Measurements from ENCODE around the gene MTHFD2L. TPM values are rescaled to one million over a fixed set of nuclear protein-coding genes. Genes with fewer than 3 reads are reported as not detected.

MTHFD2L gene
- total RNA-seq, 1 donor from 2014 or later: 13.6 TPM

- no peak overlapping the region for H3K4me3 Mint-ChIP-seq (ENCODE audit: unreplicated experiment)
Measured at GRCh38 chr4:74237425-74237966, 79.6 kb downstream of the MTHFD2L start.

DNA sequence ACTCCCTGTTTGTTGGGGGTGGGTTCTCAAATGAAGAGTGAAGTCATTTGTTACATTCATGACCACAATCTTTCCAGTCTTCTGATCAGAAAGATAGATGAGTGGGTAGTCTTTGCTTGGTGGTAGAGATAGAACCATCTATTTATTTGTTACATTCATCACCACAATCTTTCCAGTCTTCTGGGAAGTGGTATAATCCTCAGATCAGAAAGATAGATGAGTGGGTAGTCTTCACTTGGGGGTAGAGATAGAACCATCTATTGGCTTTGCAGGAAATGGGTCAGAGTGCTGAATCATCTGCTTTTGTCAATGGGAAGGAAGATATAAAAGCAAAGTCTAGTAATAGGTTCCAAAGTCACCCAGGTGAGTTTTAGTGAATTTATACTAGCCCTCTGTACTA lies 86.1 kb downstream of the MTHFD2L start:
- no peak for DNase-seq (ENCODE audit: low spot score)
- Mint-ChIP-seq H3K4me1 (ENCODE audit: unreplicated experiment) (no peaks in the 10 kb centered on the region), H3K27ac (ENCODE audit: unreplicated experiment) (no peak overlapping the region), H3K36me3 (ENCODE audit: low read depth, unreplicated experiment) (no peaks in the 10 kb centered on the region), H3K27me3 (ENCODE audit: unreplicated experiment) (no peaks in the 10 kb centered on the region), H3K4me3 (ENCODE audit: unreplicated experiment) (no peak overlapping the region), H3K9me3 (ENCODE audit: unreplicated experiment) (no peaks in the 10 kb centered on the region)
- no peak for TF ChIP-seq CTCF (IDR thresholded peaks at IDR 0.05; ENCODE audit: unreplicated experiment)

More at GRCh38 chr4:74237425-74237966, 79.6 kb downstream of the MTHFD2L start:
- H3K27me3 Mint-ChIP-seq (ENCODE audit: unreplicated experiment): peaks cover 2% of the 10 kb centered on the region
- H3K27ac Mint-ChIP-seq (ENCODE audit: unreplicated experiment): no peak overlapping the region
- TF ChIP-seq CTCF (IDR thresholded peaks at IDR 0.05; ENCODE audit: unreplicated experiment): no peak
- no peaks in the 10 kb centered on the region for H3K36me3 Mint-ChIP-seq (ENCODE audit: low read depth, unreplicated experiment)
- H3K9me3 Mint-ChIP-seq (ENCODE audit: unreplicated experiment): no peaks in the 10 kb centered on the region
- no peaks in the 10 kb centered on the region for H3K4me1 Mint-ChIP-seq (ENCODE audit: unreplicated experiment)
- no peak for DNase-seq (ENCODE audit: low spot score)

DNA sequence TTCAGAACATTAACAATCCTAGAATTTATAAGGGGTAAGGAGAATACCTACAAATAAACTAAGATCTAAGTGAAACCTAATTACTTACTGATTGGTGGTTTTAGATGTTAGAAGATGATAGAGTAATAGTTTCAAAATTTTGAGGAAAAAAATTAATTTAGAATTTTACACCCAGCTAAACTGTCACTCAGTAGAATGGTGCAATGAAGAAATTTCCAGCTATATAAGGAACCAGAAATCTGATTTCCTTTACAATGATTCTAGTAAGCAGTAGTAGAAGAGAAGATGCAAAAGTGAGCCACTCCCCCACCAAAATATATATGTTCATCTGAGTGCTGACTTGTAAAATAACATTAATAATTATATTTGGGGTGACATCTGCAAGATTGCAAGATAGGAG lies 95.0 kb downstream of the MTHFD2L start:
- no peak for TF ChIP-seq CTCF (IDR thresholded peaks at IDR 0.05; ENCODE audit: unreplicated experiment)
- no peak for DNase-seq (ENCODE audit: low spot score)
- Mint-ChIP-seq H3K9me3 (ENCODE audit: unreplicated experiment) (no peaks in the 10 kb centered on the region), H3K4me3 (ENCODE audit: unreplicated experiment) (no peak overlapping the region), H3K27me3 (ENCODE audit: unreplicated experiment) (peaks cover 3% of the 10 kb centered on the region), H3K4me1 (ENCODE audit: unreplicated experiment) (no peaks in the 10 kb centered on the region), H3K27ac (ENCODE audit: unreplicated experiment) (no peak overlapping the region), H3K36me3 (ENCODE audit: low read depth, unreplicated experiment) (peaks cover 14% of the 10 kb centered on the region)

- Mint-ChIP-seq H3K4me3 (ENCODE audit: unreplicated experiment) (no peak overlapping the region), H3K27ac (ENCODE audit: unreplicated experiment) (no peak overlapping the region), H3K4me1 (ENCODE audit: unreplicated experiment) (no peaks in the 10 kb centered on the region), H3K36me3 (ENCODE audit: low read depth, unreplicated experiment) (peaks cover 14% of the 10 kb centered on the region), H3K9me3 (ENCODE audit: unreplicated experiment) (no peaks in the 10 kb centered on the region), H3K27me3 (ENCODE audit: unreplicated experiment) (peaks cover 3% of the 10 kb centered on the region)
- no peak for TF ChIP-seq CTCF (IDR thresholded peaks at IDR 0.05; ENCODE audit: unreplicated experiment)
- no peak for DNase-seq (ENCODE audit: low spot score)
Measured at GRCh38 chr4:74254386-74254785, 96.5 kb downstream of the MTHFD2L start.

DNA sequence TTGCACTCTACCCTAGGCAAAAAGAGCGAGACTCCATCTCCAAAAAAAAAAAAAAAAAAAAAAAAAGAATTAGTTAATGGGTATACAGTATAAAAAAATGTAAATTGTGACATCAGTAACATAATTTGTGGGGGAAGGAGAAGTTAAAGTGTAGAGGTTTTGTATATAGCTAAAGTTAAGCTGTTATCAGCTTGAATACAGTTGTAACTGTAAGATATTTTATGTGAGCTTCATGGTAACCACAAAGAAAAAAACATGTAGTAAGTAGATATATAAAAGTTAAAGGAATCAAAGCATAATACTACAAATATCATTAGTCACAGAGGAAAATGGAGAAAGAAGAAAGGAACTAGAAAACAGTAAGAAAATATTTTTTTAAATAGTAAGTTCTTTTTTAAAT lies 97.2 kb downstream of the MTHFD2L start:
- no peak for TF ChIP-seq CTCF (IDR thresholded peaks at IDR 0.05; ENCODE audit: unreplicated experiment)
- H3K27me3 Mint-ChIP-seq (ENCODE audit: unreplicated experiment): peaks cover 3% of the 10 kb centered on the region

More for the DNA sequence above, 97.2 kb downstream of the MTHFD2L start:
- no peaks in the 10 kb centered on the region for H3K9me3 Mint-ChIP-seq (ENCODE audit: unreplicated experiment)
- no peaks in the 10 kb centered on the region for H3K4me1 Mint-ChIP-seq (ENCODE audit: unreplicated experiment)
- DNase-seq (ENCODE audit: low spot score): no peak
- peaks cover 14% of the 10 kb centered on the region for H3K36me3 Mint-ChIP-seq (ENCODE audit: low read depth, unreplicated experiment)
- no peak overlapping the region for H3K27ac Mint-ChIP-seq (ENCODE audit: unreplicated experiment)
- H3K4me3 Mint-ChIP-seq (ENCODE audit: unreplicated experiment): no peak overlapping the region

Data from endothelial cell (in vitro differentiated cells).